ENCODE measurements around the gene ZNF467.
A peak's percentile ranks its signal among the peaks of the same experiment; 100 is the strongest.

ZNF467 gene

GRCh38 chr7:149774237-149775175 is 1.1 kb upstream of the ZNF467 start:
- no peak for TF ChIP-seq CTCF (IDR thresholded peaks at IDR 0.05; ENCODE audit: extremely low read depth, missing control alignments)
- DNase-seq (ENCODE audit: low spot score): no peak

- no peak for TF ChIP-seq CTCF (IDR thresholded peaks at IDR 0.05; ENCODE audit: extremely low read depth, missing control alignments)
- DNase-seq (ENCODE audit: low spot score): no peak
Measured at GRCh38 chr7:149772956-149773434, 393 bp downstream of the ZNF467 start.

GRCh38 chr7:149772241-149772955 is 990 bp downstream of the ZNF467 start:
- DNase-seq (ENCODE audit: low spot score): peak; percentile 59
- no peak for TF ChIP-seq CTCF (IDR thresholded peaks at IDR 0.05; ENCODE audit: extremely low read depth, missing control alignments)

- TF ChIP-seq CTCF (IDR thresholded peaks at IDR 0.05; ENCODE audit: extremely low read depth, missing control alignments): no peak
- DNase-seq (ENCODE audit: low spot score): peak; percentile 98
Measured at GRCh38 chr7:149771720-149772240, 1.6 kb downstream of the ZNF467 start.

GRCh38 chr7:149770728-149771636 is 2.4 kb downstream of the ZNF467 start:
- no peak for TF ChIP-seq CTCF (IDR thresholded peaks at IDR 0.05; ENCODE audit: extremely low read depth, missing control alignments)
- DNase-seq (ENCODE audit: low spot score): no peak

- no peak for TF ChIP-seq CTCF (IDR thresholded peaks at IDR 0.05; ENCODE audit: extremely low read depth, missing control alignments)
- no peak for DNase-seq (ENCODE audit: low spot score)
Measured at GRCh38 chr7:149769915-149770314, 3.5 kb downstream of the ZNF467 start.
